ENCODE measurements around the gene PLEKHM2. TPM values are rescaled to one million over a fixed set of nuclear protein-coding genes. Genes with fewer than 3 reads are reported as not detected.

The PLEKHM2 gene
- total RNA-seq, 1 donor from 2014 or later: 60.6 TPM

- TF ChIP-seq CTCF (IDR thresholded peaks at IDR 0.05; ENCODE audit: unreplicated experiment): no peak
- Mint-ChIP-seq H3K27me3 (ENCODE audit: low read depth) (no peaks in the 10 kb centered on the region), H3K36me3 (peaks cover 11% of the 10 kb centered on the region), H3K4me3 (no peak overlapping the region), H3K9me3 (no peaks in the 10 kb centered on the region), H3K4me1 (no peaks in the 10 kb centered on the region), H3K27ac (no peak overlapping the region)
- no peak for DNase-seq (ENCODE audit: low spot score in 2 of 2, unreplicated experiment in 2 of 2)
Measured at GRCh38 chr1:15732686-15733081, 48.6 kb downstream of the PLEKHM2 start.

- Mint-ChIP-seq H3K9me3 (no peaks in the 10 kb centered on the region), H3K36me3 (peaks cover 11% of the 10 kb centered on the region), H3K4me3 (no peak overlapping the region), H3K27me3 (ENCODE audit: low read depth) (no peaks in the 10 kb centered on the region), H3K27ac (peak overlapping the region; percentile 16), H3K4me1 (no peaks in the 10 kb centered on the region)
- DNase-seq (ENCODE audit: low spot score in 2 of 2, unreplicated experiment in 2 of 2): no peak
- no peak for TF ChIP-seq CTCF (IDR thresholded peaks at IDR 0.05; ENCODE audit: unreplicated experiment)
Measured at GRCh38 chr1:15733218-15733725, 49.2 kb downstream of the PLEKHM2 start.

GRCh38 chr1:15733726-15734226 lies 49.7 kb downstream of the PLEKHM2 start:
- no peak for TF ChIP-seq CTCF (IDR thresholded peaks at IDR 0.05; ENCODE audit: unreplicated experiment)
- DNase-seq (ENCODE audit: low spot score in 2 of 2, unreplicated experiment in 2 of 2): no peak
- Mint-ChIP-seq H3K36me3 (peaks cover 11% of the 10 kb centered on the region), H3K27ac (no peak overlapping the region), H3K27me3 (ENCODE audit: low read depth) (no peaks in the 10 kb centered on the region), H3K4me1 (no peaks in the 10 kb centered on the region), H3K9me3 (no peaks in the 10 kb centered on the region), H3K4me3 (no peak overlapping the region)

- DNase-seq (ENCODE audit: low spot score in 2 of 2, unreplicated experiment in 2 of 2): no peak
- peaks cover 8% of the 10 kb centered on the region for H3K36me3 Mint-ChIP-seq
- H3K27me3 Mint-ChIP-seq (ENCODE audit: low read depth): no peaks in the 10 kb centered on the region
- H3K9me3 Mint-ChIP-seq: no peaks in the 10 kb centered on the region
- H3K4me3 Mint-ChIP-seq: no peak overlapping the region
- no peak for TF ChIP-seq CTCF (IDR thresholded peaks at IDR 0.05; ENCODE audit: unreplicated experiment)
- no peaks in the 10 kb centered on the region for H3K4me1 Mint-ChIP-seq
- H3K27ac Mint-ChIP-seq: no peak overlapping the region
Measured at GRCh38 chr1:15734296-15734695, 50.2 kb downstream of the PLEKHM2 start.

- H3K4me3 Mint-ChIP-seq: no peak overlapping the region
- no peaks in the 10 kb centered on the region for H3K27me3 Mint-ChIP-seq (ENCODE audit: low read depth)
- TF ChIP-seq CTCF (IDR thresholded peaks at IDR 0.05; ENCODE audit: unreplicated experiment): no peak
- no peaks in the 10 kb centered on the region for H3K4me1 Mint-ChIP-seq
- no peak overlapping the region for H3K27ac Mint-ChIP-seq
- no peaks in the 10 kb centered on the region for H3K9me3 Mint-ChIP-seq
- H3K36me3 Mint-ChIP-seq: peaks cover 4% of the 10 kb centered on the region
- DNase-seq (ENCODE audit: low spot score in 2 of 2, unreplicated experiment in 2 of 2): no peak
Measured at GRCh38 chr1:15734901-15735300, 50.8 kb downstream of the PLEKHM2 start.
